HG02981 (cell line): Measurements from ENCODE around the gene PLCXD1.
"Not testable (repeated sequence)": the region's sequence is repeated elsewhere in the genome, so short reads cannot be mapped to it uniquely, and the experiment has no call there.

Experiments used
- ATAC-seq: cut with Tn5 transposase; IDR thresholded peaks from one replicate; pipeline ENCODE4 v1.9.1; 2021; ENCODE audit warnings: mild to moderate bottlenecking, moderate library complexity; ENCODE audit not compliant: unreplicated experiment

Gene PLCXD1

GRCh38 chrX:290476-291166 is 9.4 kb downstream of the PLCXD1 start:
- no peak for ATAC-seq

GRCh38 chrX:291411-291901 is 10.3 kb downstream of the PLCXD1 start:
- ATAC-seq, result no peak

- ATAC-seq, result no peak
Measured at GRCh38 chrX:292900-293897, 12.0 kb downstream of the PLCXD1 start.

GRCh38 chrX:295136-295535 is 14.0 kb downstream of the PLCXD1 start:
- no peak for ATAC-seq

GRCh38 chrX:298993-299392 is 17.8 kb downstream of the PLCXD1 start:
- no peak for ATAC-seq

GRCh38 chrX:300334-300733 is 19.2 kb downstream of the PLCXD1 start:
- no peak for ATAC-seq

GRCh38 chrX:302975-303374 is 21.8 kb downstream of the PLCXD1 start:
- ATAC-seq, result no peak

- ATAC-seq, result not testable (repeated sequence)
Measured at GRCh38 chrX:305781-306613, 24.8 kb downstream of the PLCXD1 start.

GRCh38 chrX:306614-307251 is 25.6 kb downstream of the PLCXD1 start:
- ATAC-seq, result not testable (repeated sequence)

- ATAC-seq, result no peak
Measured at GRCh38 chrX:307261-308111, 26.3 kb downstream of the PLCXD1 start.

- no peak for ATAC-seq
Measured at GRCh38 chrX:308821-309520, 27.8 kb downstream of the PLCXD1 start.

GRCh38 chrX:310621-311155 is 29.5 kb downstream of the PLCXD1 start:
- ATAC-seq, result no peak

- no peak for ATAC-seq
Measured at GRCh38 chrX:311156-312129, 30.3 kb downstream of the PLCXD1 start.

- ATAC-seq, result no peak
Measured at GRCh38 chrX:312621-313331, 31.6 kb downstream of the PLCXD1 start.

- no peak for ATAC-seq
Measured at GRCh38 chrX:313546-313945, 32.4 kb downstream of the PLCXD1 start.

GRCh38 chrX:314049-314448 is 32.9 kb downstream of the PLCXD1 start:
- no peak for ATAC-seq
